Fibroblast of skin of left biceps (primary cell): Measurements from ENCODE around the gene SYNDIG1L.
A peak's percentile ranks its signal among the peaks of the same experiment; 100 is the strongest.

ENCODE experiments used
- DNase-seq, 2 experiments: peaks; one replicate each; pipeline ENCODE4 v3.0.0-alpha.2; 2013; ENCODE audit warnings: low read depth in 2 of 2

SYNDIG1L gene

DNA sequence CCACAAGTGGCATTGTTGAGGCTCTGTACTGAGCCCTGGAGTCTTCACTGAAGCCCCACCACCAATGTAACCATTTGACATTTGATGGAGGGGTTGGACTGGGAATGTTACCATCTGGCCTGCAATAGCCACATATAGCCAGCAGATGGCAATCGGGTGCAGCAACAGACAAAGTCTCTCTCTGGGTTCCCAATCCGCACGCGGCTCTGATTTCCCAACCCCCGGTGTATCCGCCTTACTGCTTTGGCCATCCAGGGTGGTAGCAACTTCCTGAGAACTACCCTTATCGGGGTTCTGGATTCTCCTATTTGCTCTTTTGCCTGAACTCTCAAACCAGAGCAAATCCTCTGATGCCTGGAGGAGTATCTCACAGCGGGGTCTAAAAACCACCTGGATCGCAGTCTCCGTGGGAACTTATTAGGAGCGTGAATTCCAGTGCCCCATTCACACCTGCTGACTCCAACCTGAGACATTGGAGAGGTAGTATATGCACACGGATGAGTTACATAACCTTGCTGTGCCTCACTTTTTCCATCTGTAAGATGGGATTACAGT is 63.6 kb downstream of the SYNDIG1L start:
- peak; percentile 29 to 32 for DNase-seq

DNA sequence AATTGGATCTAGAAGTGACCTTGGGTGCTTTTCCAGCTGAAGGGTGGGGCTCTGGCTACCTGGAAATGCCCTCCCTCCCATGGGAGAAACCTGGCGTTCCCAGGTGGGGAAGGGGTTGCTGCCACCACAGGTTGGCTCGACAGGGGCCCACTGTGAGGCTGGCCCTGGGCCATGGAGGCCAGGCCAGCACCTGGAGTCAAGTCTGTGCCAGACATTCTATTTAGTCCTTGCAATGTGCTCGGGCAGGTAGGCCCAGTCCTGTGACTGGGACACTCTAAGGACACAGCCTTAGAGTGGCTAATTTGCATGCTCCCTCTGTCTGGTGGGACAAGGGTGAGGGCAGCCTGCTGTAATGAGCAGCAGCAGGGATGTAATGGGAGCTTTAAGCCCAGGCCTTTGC is 65.8 kb downstream of the SYNDIG1L start:
- DNase-seq, result no peak

- no peak for DNase-seq
These were observed 67.7 kb downstream of the SYNDIG1L start for GRCh38 chr14:74358176-74358829.

- DNase-seq, result no peak
These were observed 68.4 kb downstream of the SYNDIG1L start for GRCh38 chr14:74357585-74357984.

- no peak for DNase-seq
These were observed 69.0 kb downstream of the SYNDIG1L start for GRCh38 chr14:74356892-74357575.
